GM10266 (cell line): ENCODE data around the gene VWA5B1.

Experiments used
- DNase-seq: peaks from one replicate; pipeline ENCODE4 v3.0.0; 2012; ENCODE audit errors: extremely low spot score
- TF ChIP-seq, protein P1 (sequence below): IDR thresholded peaks from 2 replicates; pipeline ENCODE4 v1.5.1; 2012; ENCODE audit warnings: mild to moderate bottlenecking, low read depth; ENCODE audit not compliant: control insufficient read depth, insufficient read depth; ENCODE audit errors: missing control alignments

The VWA5B1 gene

DNA sequence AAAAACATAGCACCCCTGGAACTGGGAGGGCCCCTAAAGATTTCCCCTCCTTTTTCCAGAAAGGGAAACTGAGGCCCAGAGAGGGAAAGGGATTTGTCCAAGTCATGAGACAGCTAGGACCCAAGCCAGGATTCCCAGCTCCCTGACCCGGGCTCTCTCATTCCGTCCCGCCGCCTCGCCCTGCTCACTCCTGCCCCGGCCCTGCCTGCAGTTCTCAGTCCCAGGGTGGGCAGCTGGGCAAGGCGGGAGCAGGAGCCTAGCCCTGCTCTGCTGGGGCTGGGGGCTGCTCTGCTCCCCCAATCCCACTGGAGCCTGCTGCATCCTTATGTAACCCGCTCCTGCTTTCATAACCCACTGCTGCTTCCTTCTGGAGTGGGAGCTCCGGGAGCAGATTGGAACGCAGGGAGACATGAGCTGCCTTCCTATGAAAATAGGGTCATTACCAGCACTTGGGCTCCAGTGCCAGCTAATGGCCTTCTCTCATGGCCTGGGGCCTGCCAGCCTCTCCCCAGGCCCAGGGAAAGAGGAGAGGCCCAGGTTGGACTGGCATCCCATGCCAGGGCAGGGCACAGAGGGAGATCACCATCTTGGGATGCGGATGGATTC, 110.8 kb downstream of the VWA5B1 start:
- TF ChIP-seq, protein P1, sequence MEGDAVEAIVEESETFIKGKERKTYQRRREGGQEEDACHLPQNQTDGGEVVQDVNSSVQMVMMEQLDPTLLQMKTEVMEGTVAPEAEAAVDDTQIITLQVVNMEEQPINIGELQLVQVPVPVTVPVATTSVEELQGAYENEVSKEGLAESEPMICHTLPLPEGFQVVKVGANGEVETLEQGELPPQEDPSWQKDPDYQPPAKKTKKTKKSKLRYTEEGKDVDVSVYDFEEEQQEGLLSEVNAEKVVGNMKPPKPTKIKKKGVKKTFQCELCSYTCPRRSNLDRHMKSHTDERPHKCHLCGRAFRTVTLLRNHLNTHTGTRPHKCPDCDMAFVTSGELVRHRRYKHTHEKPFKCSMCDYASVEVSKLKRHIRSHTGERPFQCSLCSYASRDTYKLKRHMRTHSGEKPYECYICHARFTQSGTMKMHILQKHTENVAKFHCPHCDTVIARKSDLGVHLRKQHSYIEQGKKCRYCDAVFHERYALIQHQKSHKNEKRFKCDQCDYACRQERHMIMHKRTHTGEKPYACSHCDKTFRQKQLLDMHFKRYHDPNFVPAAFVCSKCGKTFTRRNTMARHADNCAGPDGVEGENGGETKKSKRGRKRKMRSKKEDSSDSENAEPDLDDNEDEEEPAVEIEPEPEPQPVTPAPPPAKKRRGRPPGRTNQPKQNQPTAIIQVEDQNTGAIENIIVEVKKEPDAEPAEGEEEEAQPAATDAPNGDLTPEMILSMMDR: no peak
- no peak for DNase-seq

DNA sequence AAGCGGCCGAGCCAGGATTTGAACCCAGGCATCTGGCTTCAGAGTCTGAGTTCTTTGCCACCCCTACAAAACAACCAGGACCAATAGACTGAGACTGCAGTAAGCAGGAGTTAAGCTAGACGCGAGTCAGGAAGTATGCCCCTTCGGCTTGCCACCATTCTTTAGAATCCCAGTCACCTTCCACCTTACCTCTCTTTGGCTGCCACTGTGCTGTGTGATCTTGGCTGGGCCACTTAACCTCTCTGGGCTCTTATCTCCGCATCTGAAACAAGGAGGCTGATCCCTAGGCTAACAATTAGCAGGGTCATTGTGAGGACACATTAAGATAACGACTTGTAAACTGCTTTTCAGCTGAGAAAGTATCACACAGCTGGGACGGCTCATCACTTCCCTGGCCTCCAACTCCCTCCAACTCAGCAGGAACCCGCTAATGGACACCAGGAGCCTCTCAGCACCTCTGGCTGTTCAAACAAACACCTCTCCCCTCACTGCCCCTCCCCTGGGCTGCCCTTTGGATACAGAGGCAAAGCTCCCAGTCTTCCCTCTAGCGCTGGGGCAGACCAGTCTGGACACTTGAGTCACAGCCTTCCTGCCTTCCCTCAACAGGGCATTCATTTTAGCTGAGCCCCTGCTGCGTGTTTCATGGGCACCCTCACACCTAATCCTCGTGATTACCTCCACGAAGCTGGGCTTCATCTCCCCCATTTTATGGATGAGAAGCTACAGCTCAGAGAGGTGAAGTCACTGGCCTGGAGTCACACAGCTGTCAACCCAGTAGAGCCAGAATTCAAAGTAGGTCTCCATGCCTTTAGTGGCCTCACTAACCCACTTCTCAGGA, 112.1 kb downstream of the VWA5B1 start:
- DNase-seq: no peak
- TF ChIP-seq, protein P1: no peak

DNA sequence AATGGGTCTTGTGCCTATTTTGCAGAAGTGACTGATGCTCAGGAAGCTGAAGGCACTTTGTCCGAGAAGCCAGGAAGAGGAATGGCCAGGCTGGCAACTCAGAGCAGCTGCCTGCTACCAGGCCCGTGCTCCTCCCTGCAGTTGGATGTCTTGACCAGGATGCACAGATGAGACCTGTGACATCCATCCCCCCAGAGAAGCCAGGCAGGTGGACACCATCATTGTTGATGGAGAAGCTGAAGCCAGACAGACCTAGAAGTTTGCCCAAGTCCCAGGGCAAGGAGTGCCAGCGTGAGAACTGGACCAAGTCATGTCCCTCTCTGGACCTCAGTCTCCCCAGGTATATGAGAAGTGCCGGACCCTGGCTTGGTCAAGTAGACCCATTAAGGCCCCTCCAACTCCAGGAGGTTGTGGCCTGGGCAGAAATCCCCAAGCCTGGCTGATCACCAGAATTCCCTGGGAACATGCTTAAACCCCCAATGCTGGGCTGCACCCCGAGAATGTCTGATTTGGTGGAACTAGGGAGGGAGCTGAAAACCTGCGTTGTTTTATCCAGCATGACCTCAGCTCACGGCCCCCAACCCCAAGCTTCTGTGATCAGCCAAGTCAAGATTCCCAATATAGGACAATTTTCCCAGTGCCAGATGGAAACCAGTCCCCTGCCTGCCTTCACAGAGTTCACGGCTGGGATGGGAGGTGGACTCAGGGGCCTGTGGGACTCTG, 112.9 kb downstream of the VWA5B1 start:
- no peak for DNase-seq
- TF ChIP-seq, protein P1: no peak

DNA sequence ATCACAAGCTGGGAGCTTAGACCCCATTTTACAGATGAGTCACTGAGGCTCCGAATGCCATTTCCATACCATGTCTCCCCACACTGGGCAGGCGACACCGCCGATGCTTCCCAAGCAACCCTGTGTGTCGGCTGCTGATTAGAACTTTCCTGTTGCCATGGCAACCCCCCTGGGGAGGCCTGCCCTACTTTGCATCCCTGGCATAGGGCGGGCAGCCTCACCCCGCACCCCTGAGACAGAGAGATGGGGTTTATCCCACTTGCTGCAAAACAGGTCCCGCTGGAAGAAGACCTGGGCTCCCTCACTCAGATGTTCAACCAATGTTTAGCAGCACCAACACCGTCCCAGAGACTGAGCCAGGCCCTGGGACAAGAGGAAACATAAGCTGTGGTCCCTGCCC, 113.8 kb downstream of the VWA5B1 start:
- TF ChIP-seq, protein P1: no peak
- no peak for DNase-seq
